ENCODE data around the gene OR2D2.

OR2D2 gene

DNA sequence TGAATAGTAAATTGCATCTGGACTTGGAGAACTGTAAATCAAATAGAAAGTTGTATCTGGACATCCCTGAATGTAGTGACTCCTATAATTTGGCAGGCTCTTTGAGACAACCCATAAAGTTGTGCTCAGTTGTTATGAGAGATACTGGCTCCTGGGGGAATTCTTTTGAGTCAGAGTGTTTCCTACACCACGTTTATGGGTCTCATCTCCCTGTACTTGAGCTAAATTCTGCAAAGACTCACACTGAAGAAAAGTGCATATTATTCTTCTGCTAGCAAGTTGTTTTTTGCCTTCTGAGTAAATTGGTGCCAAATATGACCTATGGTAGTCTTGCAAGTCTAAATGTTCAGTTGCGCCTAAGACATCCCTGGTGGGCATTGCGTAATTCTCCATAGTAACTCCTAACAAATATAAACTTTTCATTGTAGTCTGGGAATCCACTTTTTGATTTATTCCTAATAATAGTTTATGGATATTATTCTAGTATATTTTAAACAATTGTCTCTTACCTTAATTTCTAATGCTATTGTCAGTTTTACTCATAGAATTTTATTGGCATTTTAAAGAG, 38.9 kb upstream of the OR2D2 start:
- Histone ChIP-seq H4K20me1 (ENCODE audit: control insufficient read depth, insufficient read depth, low read depth, low read length) (no peaks in the 10 kb centered on the region), H3K79me2 (ENCODE audit: control insufficient read depth, low read length) (peaks cover 57% of the 10 kb centered on the region), H3K27me3 (ENCODE audit: control insufficient read depth, low read length) (no peaks in the 10 kb centered on the region), H3K36me3 (ENCODE audit: control insufficient read depth, low read length) (peaks cover 89% of the 10 kb centered on the region), H3K4me2 (ENCODE audit: low read length) (no peak overlapping the region), H3K9me3 (ENCODE audit: control insufficient read depth, insufficient read depth, low read length) (no peaks in the 10 kb centered on the region), H3K4me1 (ENCODE audit: control insufficient read depth, low read length) (peaks cover 27% of the 10 kb centered on the region), H3K9me2 (replicated peaks; ENCODE audit: control insufficient read depth, low read length) (no peaks in the 10 kb centered on the region), H3F3A (ENCODE audit: control insufficient read depth, insufficient read depth) (no peaks in the 10 kb centered on the region; the same call in 1 of the 2 replicates), H3K27ac (ENCODE audit: low read depth, low read length) (no peak overlapping the region), H3K4me3 (ENCODE audit: low read length) (no peak overlapping the region)
- TF ChIP-seq CTCF (IDR thresholded peaks at IDR 0.05; ENCODE audit: low read depth, low read length, poor library complexity, severe bottlenecking) (no peak), EZH2phosphoT487 (IDR thresholded peaks at IDR 0.05; ENCODE audit: borderline replicate concordance, low read length) (no peak)

DNA sequence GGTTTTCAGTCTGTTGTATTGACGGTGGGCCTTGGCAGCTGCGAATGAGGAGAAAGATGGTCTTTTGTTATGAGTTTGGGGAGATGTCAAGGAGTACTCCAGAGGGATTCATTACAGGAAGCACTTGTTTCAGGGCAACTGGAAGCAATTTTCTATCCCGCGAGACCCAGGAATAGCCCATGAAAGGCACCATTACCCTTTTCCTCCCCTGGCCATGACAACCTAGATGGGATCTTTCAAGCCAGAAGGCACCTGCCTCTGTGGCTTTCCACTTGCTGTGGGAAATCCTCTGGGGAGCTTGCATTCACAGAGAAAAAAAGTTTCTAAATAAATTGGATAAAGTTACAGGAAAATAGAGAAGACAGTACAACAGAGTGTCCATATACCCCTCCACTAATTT, 36.6 kb upstream of the OR2D2 start:
- Histone ChIP-seq H3K4me1 (ENCODE audit: control insufficient read depth, low read length) (peaks cover 34% of the 10 kb centered on the region), H3K27me3 (ENCODE audit: control insufficient read depth, low read length) (no peaks in the 10 kb centered on the region), H3K4me3 (ENCODE audit: low read length) (peak overlapping the region; percentile 94), H3K79me2 (ENCODE audit: control insufficient read depth, low read length) (peaks cover 54% of the 10 kb centered on the region), H3K9me2 (replicated peaks; ENCODE audit: control insufficient read depth, low read length) (no peaks in the 10 kb centered on the region), H3K9me3 (ENCODE audit: control insufficient read depth, insufficient read depth, low read length) (no peaks in the 10 kb centered on the region), H3K4me2 (ENCODE audit: low read length) (peak overlapping the region; percentile 38), H3F3A (ENCODE audit: control insufficient read depth, insufficient read depth) (peaks cover 7% of the 10 kb centered on the region), H3K36me3 (ENCODE audit: control insufficient read depth, low read length) (peaks cover 66% of the 10 kb centered on the region), H4K20me1 (ENCODE audit: control insufficient read depth, insufficient read depth, low read depth, low read length) (no peaks in the 10 kb centered on the region), H3K27ac (ENCODE audit: low read depth, low read length) (no peak overlapping the region)
- TF ChIP-seq EZH2phosphoT487 (IDR thresholded peaks at IDR 0.05; ENCODE audit: borderline replicate concordance, low read length) (no peak), CTCF (IDR thresholded peaks at IDR 0.05; ENCODE audit: low read depth, low read length, poor library complexity, severe bottlenecking) (no peak)

DNA sequence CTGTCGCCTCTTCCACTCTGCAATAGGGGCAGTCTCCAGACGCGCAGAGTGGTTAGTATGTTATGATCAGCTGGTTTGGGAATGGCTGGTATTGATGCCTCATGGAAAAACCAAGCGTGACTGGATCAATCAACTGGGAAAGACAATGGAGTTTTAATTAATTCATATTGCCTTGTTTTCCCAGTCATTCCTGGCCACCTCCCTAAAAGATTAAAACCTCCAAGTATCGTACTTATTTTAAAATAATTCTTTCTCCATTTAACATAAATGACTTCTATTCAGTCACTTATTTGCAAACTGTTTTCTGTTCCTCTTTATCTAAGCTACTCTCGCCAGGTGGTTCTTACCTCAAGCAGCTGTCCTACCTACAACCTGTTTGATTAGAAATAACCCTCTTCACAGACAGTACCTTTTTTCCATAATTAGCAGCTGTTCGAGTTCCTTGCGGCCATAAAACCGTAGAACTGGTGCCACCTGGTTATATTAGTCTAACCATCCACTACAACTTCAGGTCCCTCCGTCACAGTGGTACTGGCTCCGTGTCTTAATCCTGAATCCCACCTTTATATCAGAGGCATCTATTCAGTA, 34.8 kb upstream of the OR2D2 start:
- Histone ChIP-seq H3K27ac (ENCODE audit: low read depth, low read length) (peak overlapping the region; percentile 78), H3K4me1 (ENCODE audit: control insufficient read depth, low read length) (peaks cover 34% of the 10 kb centered on the region), H3K9me3 (ENCODE audit: control insufficient read depth, insufficient read depth, low read length) (no peaks in the 10 kb centered on the region), H3K9me2 (replicated peaks; ENCODE audit: control insufficient read depth, low read length) (no peaks in the 10 kb centered on the region), H3K27me3 (ENCODE audit: control insufficient read depth, low read length) (no peaks in the 10 kb centered on the region), H3K4me2 (ENCODE audit: low read length) (peak overlapping the region; percentile 64), H4K20me1 (ENCODE audit: control insufficient read depth, insufficient read depth, low read depth, low read length) (no peaks in the 10 kb centered on the region), H3F3A (ENCODE audit: control insufficient read depth, insufficient read depth) (peaks cover 7% of the 10 kb centered on the region), H3K79me2 (ENCODE audit: control insufficient read depth, low read length) (peaks cover 50% of the 10 kb centered on the region), H3K4me3 (ENCODE audit: low read length) (peak overlapping the region; percentile 94), H3K36me3 (ENCODE audit: control insufficient read depth, low read length) (peaks cover 51% of the 10 kb centered on the region)
- TF ChIP-seq EZH2phosphoT487 (IDR thresholded peaks at IDR 0.05; ENCODE audit: borderline replicate concordance, low read length) (no peak), CTCF (IDR thresholded peaks at IDR 0.05; ENCODE audit: low read depth, low read length, poor library complexity, severe bottlenecking) (no peak)
